B cell (primary cell): ENCODE results near the gene METRNL. TPM values are rescaled to one million over a fixed set of nuclear protein-coding genes. Genes with fewer than 3 reads are reported as not detected.

Experiments
- ATAC-seq: fragments of 200-7000 bp; cut with Tn5 transposase; one replicate; pipeline ENCODE4 v1.10.0; 2021; ENCODE audit warnings: low read depth, mild to moderate bottlenecking, moderate number of reproducible peaks, moderate library complexity
- CTCF ChIA-PET: fragments of 350-600 bp; sonication (Branson Sonifier 250); formaldehyde crosslinking; loops from one replicate; lab custom pipeline; 2021; ENCODE audit warnings: antibody characterized with exemption, inconsistent platforms; lab: Charles Lee
- POLR2A ChIA-PET: fragments of 350-600 bp; sonication (Branson Sonifier 250); formaldehyde crosslinking; loops from one replicate; lab custom pipeline; 2021; ENCODE audit warnings: antibody characterized with exemption; lab: Charles Lee
- DNase-seq: peaks from one replicate; pipeline ENCODE4 v3.0.0; 2013
- H2AFZ ChIP-seq: 2 replicates; pipeline ENCODE4 v1.6.1; 2012; ENCODE audit warnings: mild to moderate bottlenecking, low read depth, low read length; ENCODE audit not compliant: insufficient read depth, poor library complexity, severe bottlenecking
- H3K27ac ChIP-seq, 2 donors: 1 replicate in 1 of 2; 2 replicates in 1 of 2; pipeline ENCODE4 v1.5.1; 2012 to 2013; ENCODE audit warnings: low read length in 2 of 2, mild to moderate bottlenecking in 2 of 2, moderate library complexity in 1 of 2
- H3K27me3 ChIP-seq, 4 experiments: fragments of 200-600 bp in 1 of 4; sonication (generic) in 1 of 4; replicated peaks in 1 of 4; 1 replicate in 2 of 4; 2 replicates in 2 of 4; pipeline versions ENCODE4 v1.6.1 to v1.7.0; 2013 to 2016; ENCODE audit warnings: low read length in 3 of 4, mild to moderate bottlenecking in 2 of 4, mixed read lengths in 1 of 4, moderate library complexity in 1 of 4; ENCODE audit not compliant: insufficient read depth in 4 of 4, control insufficient read depth in 3 of 4; ENCODE audit errors: control extremely low read depth in 1 of 4
- H3K36me3 ChIP-seq, 2 experiments: replicated peaks in 1 of 2; 1 replicate in 1 of 2; 2 replicates in 1 of 2; pipeline versions ENCODE4 v1.6.1 to v1.7.1; 2013; ENCODE audit warnings: low read length in 1 of 2; ENCODE audit not compliant: insufficient read depth in 2 of 2, control insufficient read depth in 1 of 2; ENCODE audit errors: control extremely low read depth in 1 of 2, extremely low read depth in 1 of 2
- H3K4me1 ChIP-seq, 2 donors: fragments of 200-600 bp in 1 of 2; sonication (generic) in 1 of 2; 1 replicate in 1 of 2; 2 replicates in 1 of 2; pipeline versions ENCODE4 v1.5.1 to v1.6.1; 2013 to 2017; ENCODE audit warnings: low read length in 2 of 2; ENCODE audit not compliant: control insufficient read depth in 2 of 2, insufficient read depth in 2 of 2
- H3K4me2 ChIP-seq: replicated peaks from 2 replicates; pipeline ENCODE3; 2012; ENCODE audit warnings: mild to moderate bottlenecking, low read depth, low read length; ENCODE audit not compliant: poor library complexity, severe bottlenecking
- H3K4me3 ChIP-seq, 5 experiments: fragments of 200-600 bp in 1 of 5; sonication (generic) in 1 of 5; 1 replicate in 3 of 5; 2 replicates in 2 of 5; pipeline versions ENCODE4 v1.5.1 to v1.7.0; 2011 to 2016; ENCODE audit warnings: low read length in 4 of 5, mild to moderate bottlenecking in 4 of 5, low read depth in 2 of 5, control low read depth in 1 of 5, moderate library complexity in 1 of 5; ENCODE audit not compliant: insufficient read depth in 1 of 5; ENCODE audit errors: control extremely low read depth in 1 of 5, extremely low read depth in 1 of 5
- H3K79me2 ChIP-seq: fragments of 200-600 bp; sonication (generic); one replicate; pipeline ENCODE4 v1.6.0; 2016; ENCODE audit warnings: low read length; ENCODE audit not compliant: control insufficient read depth, insufficient read depth
- H3K9ac ChIP-seq: fragments of 200-600 bp; sonication (generic); 2 replicates; pipeline ENCODE4 v1.6.1; 2017; ENCODE audit warnings: mild to moderate bottlenecking, low read length, moderate library complexity
- H3K9me3 ChIP-seq, 3 donors: one replicate each; pipeline versions ENCODE4 v1.6.1 to v1.7.1; 2013; ENCODE audit warnings: low read length in 2 of 3; ENCODE audit not compliant: control insufficient read depth in 2 of 3, insufficient read depth in 1 of 3; ENCODE audit errors: control extremely low read depth in 1 of 3
- H4K20me1 ChIP-seq: 2 replicates; pipeline ENCODE4 v1.6.0; 2012; ENCODE audit warnings: mild to moderate bottlenecking, low read length; ENCODE audit not compliant: insufficient read depth, control insufficient read depth, poor library complexity, severe bottlenecking
- H3K27ac Mint-ChIP-seq: one replicate; pipeline ENCODE4 v1.8.0; 2021; ENCODE audit warnings: mixed read lengths
- H3K27me3 Mint-ChIP-seq: one replicate; pipeline ENCODE4 v1.8.0; 2021; ENCODE audit warnings: mixed read lengths
- H3K4me1 Mint-ChIP-seq: one replicate; pipeline ENCODE4 v1.8.0; 2021; ENCODE audit warnings: mixed read lengths
- H3K4me3 Mint-ChIP-seq: one replicate; pipeline ENCODE4 v1.8.0; 2021; ENCODE audit warnings: mixed read lengths
- H3K9me3 Mint-ChIP-seq: one replicate; pipeline ENCODE4 v1.8.0; 2022; ENCODE audit warnings: mixed read lengths; ENCODE audit not compliant: insufficient read depth
- CTCF ChIP-seq: fragments of 200-600 bp; IDR thresholded peaks from one replicate; pipeline ENCODE4 v1.8.0; 2022; ENCODE audit warnings: antibody characterized with exemption, mild to moderate bottlenecking
- EZH2 ChIP-seq: IDR thresholded peaks from 2 replicates; pipeline ENCODE4 v1.6.1; 2012; ENCODE audit warnings: borderline replicate concordance, low read depth, mild to moderate bottlenecking, moderate library complexity, low read length; ENCODE audit not compliant: insufficient read depth, poor library complexity, severe bottlenecking
- WGBS: methylation state at CpG from one replicate; pipeline ENCODE4 v1.1.5; 2013; ENCODE audit warnings: missing lambda C conversion rate; ENCODE audit not compliant: insufficient coverage; 5-methylcytosine and 5-hydroxymethylcytosine counted together
- intact Hi-C: fragments of 100-400 bp; cut with micrococcal nuclease; formaldehyde crosslinking; loops from one replicate; pipeline ENCODE4 v1.10.0; 2022
- polyA plus RNA-seq: library from polyadenylated mRNA; depleted of rRNA; stranded (reverse); fragments of >200 nt; gene quantifications from 2 replicates; pipeline ENCODE4 v1.2.3, GENCODE V29; 2012
- total RNA-seq, 2 donors: library from RNA; stranded (reverse); fragments of 120-200 nt in 1 of 2; gene quantifications; 1 replicate in 1 of 2; 2 replicates in 1 of 2; pipeline versions ENCODE4 v1.2.3 to v1.2.4, GENCODE V29; 2013 to 2022

Gene METRNL
- total and polyA plus RNA-seq, 2 donors (not counting 1 experiment from before 2014, with no cell fraction given): 11.8 to 18.4 TPM

GRCh38 chr17:83072600-83073358 is 6.6 kb upstream of the METRNL start:
- intact Hi-C loops: no loop called here
- no peak overlapping the region for H3K9ac ChIP-seq
- no peaks in the 10 kb centered on the region for H3K9me3 Mint-ChIP-seq
- no peaks in the 10 kb centered on the region for H3K36me3 ChIP-seq
- no peaks in the 10 kb centered on the region for H4K20me1 ChIP-seq
- H2AFZ ChIP-seq: no peak overlapping the region
- H3K79me2 ChIP-seq: no peaks in the 10 kb centered on the region
- peaks cover 0 to 11% (median 0%) of the 10 kb centered on the region in 3 donors for H3K9me3 ChIP-seq
- peaks cover 17% of the 10 kb centered on the region for H3K27me3 Mint-ChIP-seq
- H3K4me3 Mint-ChIP-seq: no peak overlapping the region
- CTCF ChIA-PET: no interaction called here
- peaks cover 0 to 11% (median 2%) of the 10 kb centered on the region in 4 experiments for H3K27me3 ChIP-seq
- no peak for ATAC-seq
- no peak overlapping the region for H3K27ac ChIP-seq
- POLR2A ChIA-PET: no interaction called here
- peaks cover 0 to 5% of the 10 kb centered on the region in 2 donors for H3K4me1 ChIP-seq
- TF ChIP-seq CTCF (no peak), EZH2 (no peak)
- no peak for DNase-seq
- H3K27ac Mint-ChIP-seq: no peak overlapping the region
- no peak overlapping the region for H3K4me2 ChIP-seq
- peaks cover 12% of the 10 kb centered on the region for H3K4me1 Mint-ChIP-seq
- no peak overlapping the region for H3K4me3 ChIP-seq
- WGBS: 95% methylated on average over 24 of the region's 28 CpGs

GRCh38 chr17:83073389-83074063 is 5.9 kb upstream of the METRNL start:
- Histone ChIP-seq H2AFZ (no peak overlapping the region), H3K27me3 (peaks cover 0 to 16% (median 5%) of the 10 kb centered on the region in 4 experiments), H3K36me3 (no peaks in the 10 kb centered on the region), H3K27ac (no peak overlapping the region), H3K4me3 (no peak overlapping the region), H3K79me2 (no peaks in the 10 kb centered on the region), H3K9me3 (peaks cover 0 to 14% (median 0%) of the 10 kb centered on the region in 3 donors), H3K4me2 (no peak overlapping the region), H4K20me1 (no peaks in the 10 kb centered on the region), H3K9ac (no peak overlapping the region), H3K4me1 (peaks cover 4 to 8% of the 10 kb centered on the region in 2 donors)
- peaks cover 17% of the 10 kb centered on the region for H3K27me3 Mint-ChIP-seq
- no peak for DNase-seq
- ATAC-seq: no peak
- WGBS: 86% methylated on average over 32 of the region's 32 CpGs
- POLR2A ChIA-PET: no interaction called here
- peaks cover 15% of the 10 kb centered on the region for H3K4me1 Mint-ChIP-seq
- CTCF ChIA-PET: no interaction called here
- no peak overlapping the region for H3K27ac Mint-ChIP-seq
- no peak for TF ChIP-seq EZH2
- TF ChIP-seq CTCF: no peak
- intact Hi-C loops: no loop called here
- no peak overlapping the region for H3K4me3 Mint-ChIP-seq
- H3K9me3 Mint-ChIP-seq: no peaks in the 10 kb centered on the region
